ENCODE results near the gene VPS51.

The VPS51 gene

GRCh38 chr11:65152122-65152521 lies 56.1 kb downstream of the VPS51 start:
- Histone ChIP-seq H3K9ac (ENCODE audit: insufficient read length) (no peak overlapping the region), H3K9me3 (ENCODE audit: low read depth, low read length) (no peaks in the 10 kb centered on the region), H3K4me3 (no peak overlapping the region), H3K27ac (no peak overlapping the region), H3K36me3 (ENCODE audit: insufficient read depth, low read length) (no peaks in the 10 kb centered on the region)
- no peak for DNase-seq (ENCODE audit: low read depth, low spot score)
- no peak for TF ChIP-seq FOXP2 (optimal IDR thresholded peaks at IDR 0.05; ENCODE audit: control extremely low read depth, extremely low read length, insufficient read depth)
- no peak for TF ChIP-seq POLR2AphosphoS5 (IDR thresholded peaks at IDR 0.05; ENCODE audit: borderline replicate concordance, low read depth, low read length)
- no peak for TF ChIP-seq EZH2 (IDR thresholded peaks at IDR 0.05)

- Histone ChIP-seq H3K9ac (ENCODE audit: insufficient read length) (no peak overlapping the region), H3K4me3 (no peak overlapping the region), H3K9me3 (ENCODE audit: low read depth, low read length) (no peaks in the 10 kb centered on the region), H3K27ac (no peak overlapping the region), H3K36me3 (ENCODE audit: insufficient read depth, low read length) (no peaks in the 10 kb centered on the region)
- no peak for DNase-seq (ENCODE audit: low read depth, low spot score)
- TF ChIP-seq POLR2AphosphoS5 (IDR thresholded peaks at IDR 0.05; ENCODE audit: borderline replicate concordance, low read depth, low read length) (no peak), EZH2 (IDR thresholded peaks at IDR 0.05) (no peak), FOXP2 (optimal IDR thresholded peaks at IDR 0.05; ENCODE audit: control extremely low read depth, extremely low read length, insufficient read depth) (no peak)
Observed at GRCh38 chr11:65156256-65156655, 60.2 kb downstream of the VPS51 start.

- TF ChIP-seq POLR2AphosphoS5 (IDR thresholded peaks at IDR 0.05; ENCODE audit: borderline replicate concordance, low read depth, low read length) (no peak), FOXP2 (optimal IDR thresholded peaks at IDR 0.05; ENCODE audit: control extremely low read depth, extremely low read length, insufficient read depth) (no peak), EZH2 (IDR thresholded peaks at IDR 0.05) (no peak)
- no peaks in the 10 kb centered on the region for H3K9me3 ChIP-seq (ENCODE audit: low read depth, low read length)
- H3K9ac ChIP-seq (ENCODE audit: insufficient read length) = no peak overlapping the region
Observed at GRCh38 chr11:65156926-65157325, 60.9 kb downstream of the VPS51 start.

GRCh38 chr11:65157336-65157735 lies 61.3 kb downstream of the VPS51 start:
- DNase-seq (ENCODE audit: low read depth, low spot score) = no peak
- TF ChIP-seq EZH2 (IDR thresholded peaks at IDR 0.05) = no peak
- no peak for TF ChIP-seq FOXP2 (optimal IDR thresholded peaks at IDR 0.05; ENCODE audit: control extremely low read depth, extremely low read length, insufficient read depth)
- no peak for TF ChIP-seq POLR2AphosphoS5 (IDR thresholded peaks at IDR 0.05; ENCODE audit: borderline replicate concordance, low read depth, low read length)
- Histone ChIP-seq H3K4me3 (no peak overlapping the region), H3K36me3 (ENCODE audit: insufficient read depth, low read length) (no peaks in the 10 kb centered on the region), H3K9me3 (ENCODE audit: low read depth, low read length) (no peaks in the 10 kb centered on the region), H3K27ac (no peak overlapping the region), H3K9ac (ENCODE audit: insufficient read length) (no peak overlapping the region)

More at GRCh38 chr11:65156926-65157325, 60.9 kb downstream of the VPS51 start:
- Histone ChIP-seq H3K4me3 (no peak overlapping the region), H3K27ac (no peak overlapping the region), H3K36me3 (ENCODE audit: insufficient read depth, low read length) (no peaks in the 10 kb centered on the region)
- no peak for DNase-seq (ENCODE audit: low read depth, low spot score)

GRCh38 chr11:65159012-65159411 lies 63.0 kb downstream of the VPS51 start:
- Histone ChIP-seq H3K36me3 (ENCODE audit: insufficient read depth, low read length) (no peaks in the 10 kb centered on the region), H3K27ac (no peak overlapping the region), H3K4me3 (no peak overlapping the region), H3K9me3 (ENCODE audit: low read depth, low read length) (no peaks in the 10 kb centered on the region), H3K9ac (ENCODE audit: insufficient read length) (no peak overlapping the region)
- TF ChIP-seq EZH2 (IDR thresholded peaks at IDR 0.05) (no peak), FOXP2 (optimal IDR thresholded peaks at IDR 0.05; ENCODE audit: control extremely low read depth, extremely low read length, insufficient read depth) (no peak), POLR2AphosphoS5 (IDR thresholded peaks at IDR 0.05; ENCODE audit: borderline replicate concordance, low read depth, low read length) (no peak)
- no peak for DNase-seq (ENCODE audit: low read depth, low spot score)

GRCh38 chr11:65160643-65161042 lies 64.6 kb downstream of the VPS51 start:
- H3K36me3 ChIP-seq (ENCODE audit: insufficient read depth, low read length) = no peaks in the 10 kb centered on the region
- no peak overlapping the region for H3K27ac ChIP-seq
- no peak overlapping the region for H3K4me3 ChIP-seq
- no peaks in the 10 kb centered on the region for H3K9me3 ChIP-seq (ENCODE audit: low read depth, low read length)
- no peak for TF ChIP-seq POLR2AphosphoS5 (IDR thresholded peaks at IDR 0.05; ENCODE audit: borderline replicate concordance, low read depth, low read length)
- TF ChIP-seq FOXP2 (optimal IDR thresholded peaks at IDR 0.05; ENCODE audit: control extremely low read depth, extremely low read length, insufficient read depth) = no peak
- TF ChIP-seq EZH2 (IDR thresholded peaks at IDR 0.05) = no peak
- no peak overlapping the region for H3K9ac ChIP-seq (ENCODE audit: insufficient read length)
- no peak for DNase-seq (ENCODE audit: low read depth, low spot score)

Data from SK-N-MC (cell line).